ENCODE measurements around the gene CAPN14.
"Not testable (repeated sequence)": the region's sequence is repeated elsewhere in the genome, so short reads cannot be mapped to it uniquely, and the experiment has no call there.

Gene CAPN14

GRCh38 chr2:31189141-31189540 lies 28.2 kb downstream of the CAPN14 start:
- no peaks in the 10 kb centered on the region for H3K9me3 ChIP-seq (ENCODE audit: control insufficient read depth, low read length)
- H3K27ac ChIP-seq (ENCODE audit: low read length, poor library complexity, severe bottlenecking) = no peak overlapping the region
- H3K4me3 ChIP-seq (ENCODE audit: insufficient read depth in 1 of 2, low read depth in 1 of 2, low read length in 2 of 2) = no peak overlapping the region
- H3K23ac ChIP-seq (ENCODE audit: low read length in 2 of 2) = no peak overlapping the region
- H3K79me1 ChIP-seq (replicated peaks; ENCODE audit: low read length, poor library complexity, severe bottlenecking) = no peaks in the 10 kb centered on the region
- DNase-seq = no peak
- no peak overlapping the region for H2BK12ac ChIP-seq (ENCODE audit: low read length in 2 of 2)
- no peak overlapping the region for H2BK5ac ChIP-seq (ENCODE audit: low read depth, low read length, poor library complexity, severe bottlenecking)
- no peaks in the 10 kb centered on the region for H3K4me1 ChIP-seq (ENCODE audit: control insufficient read depth, insufficient read depth, low read depth, low read length)
- H3K27me3 ChIP-seq (ENCODE audit: control insufficient read depth in 1 of 2, insufficient read depth in 1 of 2, low read length in 2 of 2) = peaks cover 9 to 27% of the 10 kb centered on the region in 2 experiments
- H2AFZ ChIP-seq (ENCODE audit: low read depth, low read length) = no peak overlapping the region
- no peak overlapping the region for H3K4me2 ChIP-seq (ENCODE audit: low read length, poor library complexity, severe bottlenecking)
- H2BK120ac ChIP-seq (ENCODE audit: low read depth, low read length) = no peak overlapping the region
- no peak overlapping the region for H2BK15ac ChIP-seq (ENCODE audit: low read depth, poor library complexity, severe bottlenecking)
- H4K8ac ChIP-seq (ENCODE audit: low read length) = no peak overlapping the region
- no peak overlapping the region for H3K14ac ChIP-seq (ENCODE audit: low read length in 2 of 2)
- no peak overlapping the region for H3K18ac ChIP-seq (ENCODE audit: low read depth in 1 of 2, low read length in 2 of 2)
- WGBS = 66% methylated on average over 4 of the region's 4 CpGs
- H3K9ac ChIP-seq (ENCODE audit: low read length) = no peak overlapping the region
- no peak overlapping the region for H2AK5ac ChIP-seq (ENCODE audit: low read length, severe bottlenecking)
- H4K91ac ChIP-seq (ENCODE audit: low read length) = no peak overlapping the region
- H3K4ac ChIP-seq (ENCODE audit: low read depth in 1 of 2, low read length in 2 of 2) = no peak overlapping the region
- H3K36me3 ChIP-seq (ENCODE audit: control insufficient read depth in 1 of 2, insufficient read depth in 2 of 2, low read depth in 1 of 2, low read length in 2 of 2) = no peaks in the 10 kb centered on the region

- no peak overlapping the region for H4K91ac ChIP-seq (ENCODE audit: low read length)
- H3K9ac ChIP-seq (ENCODE audit: low read length) = no peak overlapping the region
- no peak overlapping the region for H3K27ac ChIP-seq (ENCODE audit: low read length, poor library complexity, severe bottlenecking)
- H2AFZ ChIP-seq (ENCODE audit: low read depth, low read length) = no peak overlapping the region
- no peak overlapping the region for H3K4ac ChIP-seq (ENCODE audit: low read depth in 1 of 2, low read length in 2 of 2)
- H3K27me3 ChIP-seq (ENCODE audit: control insufficient read depth in 1 of 2, insufficient read depth in 1 of 2, low read length in 2 of 2) = peaks cover 9 to 27% of the 10 kb centered on the region in 2 experiments
- H3K9me3 ChIP-seq (ENCODE audit: control insufficient read depth, low read length) = no peaks in the 10 kb centered on the region
- H2BK12ac ChIP-seq (ENCODE audit: low read length in 2 of 2) = no peak overlapping the region
- no peaks in the 10 kb centered on the region for H3K4me1 ChIP-seq (ENCODE audit: control insufficient read depth, insufficient read depth, low read depth, low read length)
- H3K36me3 ChIP-seq (ENCODE audit: control insufficient read depth in 1 of 2, insufficient read depth in 2 of 2, low read depth in 1 of 2, low read length in 2 of 2) = no peaks in the 10 kb centered on the region
- no peaks in the 10 kb centered on the region for H3K79me1 ChIP-seq (replicated peaks; ENCODE audit: low read length, poor library complexity, severe bottlenecking)
- H2BK5ac ChIP-seq (ENCODE audit: low read depth, low read length, poor library complexity, severe bottlenecking) = no peak overlapping the region
- no peak overlapping the region for H3K4me2 ChIP-seq (ENCODE audit: low read length, poor library complexity, severe bottlenecking)
- H2BK120ac ChIP-seq (ENCODE audit: low read depth, low read length) = no peak overlapping the region
- no peak overlapping the region for H4K8ac ChIP-seq (ENCODE audit: low read length)
- DNase-seq = no peak
- no peak overlapping the region for H3K14ac ChIP-seq (ENCODE audit: low read length in 2 of 2)
- no peak overlapping the region for H3K18ac ChIP-seq (ENCODE audit: low read depth in 1 of 2, low read length in 2 of 2)
- no peak overlapping the region for H2BK15ac ChIP-seq (ENCODE audit: low read depth, poor library complexity, severe bottlenecking)
- WGBS = 74% methylated on average over 5 of the region's 5 CpGs
- no peak overlapping the region for H2AK5ac ChIP-seq (ENCODE audit: low read length, severe bottlenecking)
- no peak overlapping the region for H3K4me3 ChIP-seq (ENCODE audit: insufficient read depth in 1 of 2, low read depth in 1 of 2, low read length in 2 of 2)
- no peak overlapping the region for H3K23ac ChIP-seq (ENCODE audit: low read length in 2 of 2)
These were observed 29.2 kb downstream of the CAPN14 start for GRCh38 chr2:31188131-31188530.

GRCh38 chr2:31187166-31187565 lies 30.1 kb downstream of the CAPN14 start:
- H3K9ac ChIP-seq (ENCODE audit: low read length) = no peak overlapping the region
- no peaks in the 10 kb centered on the region for H3K9me3 ChIP-seq (ENCODE audit: control insufficient read depth, low read length)
- no peak overlapping the region for H2AFZ ChIP-seq (ENCODE audit: low read depth, low read length)
- no peak overlapping the region for H3K27ac ChIP-seq (ENCODE audit: low read length, poor library complexity, severe bottlenecking)
- no peak overlapping the region for H3K23ac ChIP-seq (ENCODE audit: low read length in 2 of 2)
- no peak overlapping the region for H2AK5ac ChIP-seq (ENCODE audit: low read length, severe bottlenecking)
- H3K18ac ChIP-seq (ENCODE audit: low read depth in 1 of 2, low read length in 2 of 2) = no peak overlapping the region
- H3K4ac ChIP-seq (ENCODE audit: low read depth in 1 of 2, low read length in 2 of 2) = no peak overlapping the region
- H3K79me1 ChIP-seq (replicated peaks; ENCODE audit: low read length, poor library complexity, severe bottlenecking) = no peaks in the 10 kb centered on the region
- no peak overlapping the region for H2BK12ac ChIP-seq (ENCODE audit: low read length in 2 of 2)
- H3K4me2 ChIP-seq (ENCODE audit: low read length, poor library complexity, severe bottlenecking) = no peak overlapping the region
- H2BK5ac ChIP-seq (ENCODE audit: low read depth, low read length, poor library complexity, severe bottlenecking) = no peak overlapping the region
- H2BK120ac ChIP-seq (ENCODE audit: low read depth, low read length) = no peak overlapping the region
- 90% methylated on average over 3 of the region's 4 CpGs for WGBS
- no peak overlapping the region for H2BK15ac ChIP-seq (ENCODE audit: low read depth, poor library complexity, severe bottlenecking)
- no peak for DNase-seq
- no peak overlapping the region for H4K8ac ChIP-seq (ENCODE audit: low read length)
- H3K4me3 ChIP-seq (ENCODE audit: insufficient read depth in 1 of 2, low read depth in 1 of 2, low read length in 2 of 2) = no peak overlapping the region
- H3K4me1 ChIP-seq (ENCODE audit: control insufficient read depth, insufficient read depth, low read depth, low read length) = no peaks in the 10 kb centered on the region
- H3K27me3 ChIP-seq (ENCODE audit: control insufficient read depth in 1 of 2, insufficient read depth in 1 of 2, low read length in 2 of 2) = peaks cover 9 to 24% of the 10 kb centered on the region in 2 experiments
- no peak overlapping the region for H4K91ac ChIP-seq (ENCODE audit: low read length)
- H3K14ac ChIP-seq (ENCODE audit: low read length in 2 of 2) = no peak overlapping the region
- H3K36me3 ChIP-seq (ENCODE audit: control insufficient read depth in 1 of 2, insufficient read depth in 2 of 2, low read depth in 1 of 2, low read length in 2 of 2) = no peaks in the 10 kb centered on the region

GRCh38 chr2:31183973-31184372 lies 33.3 kb downstream of the CAPN14 start:
- not testable (repeated sequence) for H2BK120ac ChIP-seq (ENCODE audit: low read depth, low read length); DNase-seq; H3K79me1 ChIP-seq (replicated peaks; ENCODE audit: low read length, poor library complexity, severe bottlenecking); H3K36me3 ChIP-seq (ENCODE audit: control insufficient read depth in 1 of 2, insufficient read depth in 2 of 2, low read depth in 1 of 2, low read length in 2 of 2); H2BK5ac ChIP-seq (ENCODE audit: low read depth, low read length, poor library complexity, severe bottlenecking); H3K4me1 ChIP-seq (ENCODE audit: control insufficient read depth, insufficient read depth, low read depth, low read length); H3K4me2 ChIP-seq (ENCODE audit: low read length, poor library complexity, severe bottlenecking); H3K4me3 ChIP-seq (ENCODE audit: insufficient read depth in 1 of 2, low read depth in 1 of 2, low read length in 2 of 2); H2BK15ac ChIP-seq (ENCODE audit: low read depth, poor library complexity, severe bottlenecking); H3K9me3 ChIP-seq (ENCODE audit: control insufficient read depth, low read length); H3K23ac ChIP-seq (ENCODE audit: low read length in 2 of 2); H3K27ac ChIP-seq (ENCODE audit: low read length, poor library complexity, severe bottlenecking); H3K14ac ChIP-seq (ENCODE audit: low read length in 2 of 2); H3K9ac ChIP-seq (ENCODE audit: low read length); H4K91ac ChIP-seq (ENCODE audit: low read length); H2AFZ ChIP-seq (ENCODE audit: low read depth, low read length); H4K8ac ChIP-seq (ENCODE audit: low read length); H3K4ac ChIP-seq (ENCODE audit: low read depth in 1 of 2, low read length in 2 of 2); H2BK12ac ChIP-seq (ENCODE audit: low read length in 2 of 2); H2AK5ac ChIP-seq (ENCODE audit: low read length, severe bottlenecking); H3K18ac ChIP-seq (ENCODE audit: low read depth in 1 of 2, low read length in 2 of 2)
- H3K27me3 ChIP-seq (ENCODE audit: control insufficient read depth in 1 of 2, insufficient read depth in 1 of 2, low read length in 2 of 2) = peaks cover 9 to 24% of the 10 kb centered on the region in 2 experiments
- WGBS = 90% methylated on average over 7 of the region's 7 CpGs

Measured in mesenchymal stem cell (in vitro differentiated cells and primary cell).